Fibroblast of lung (primary cell): Measurements from ENCODE around the gene PANK4. TPM values are rescaled to one million over a fixed set of nuclear protein-coding genes. Genes with fewer than 3 reads are reported as not detected.

Experiments
- DNase-seq, 2 donors: peaks; one replicate each; pipeline versions ENCODE4 v3.0.0 to v3.0.0-alpha.2; 2010; ENCODE audit warnings: low read depth in 2 of 2
- H2AFZ ChIP-seq: 2 replicates; pipeline ENCODE4 v1.5.1; 2012; ENCODE audit warnings: low read length, control low read depth, inconsistent platforms
- H3K27ac ChIP-seq: 2 replicates; pipeline ENCODE4 v1.5.1; 2011; ENCODE audit warnings: low read length, control low read depth; ENCODE audit not compliant: insufficient read depth
- H3K27me3 ChIP-seq: 2 replicates; pipeline ENCODE4 v1.5.1; 2011; ENCODE audit warnings: mild to moderate bottlenecking, low read length; ENCODE audit not compliant: control insufficient read depth, insufficient read depth
- H3K36me3 ChIP-seq: 2 replicates; pipeline ENCODE4 v1.5.1; 2011; ENCODE audit warnings: low read length; ENCODE audit not compliant: control insufficient read depth, insufficient read depth
- H3K4me1 ChIP-seq: 2 replicates; pipeline ENCODE4 v1.5.1; 2011; ENCODE audit warnings: low read length; ENCODE audit not compliant: control insufficient read depth, insufficient read depth; ENCODE audit errors: extremely low read depth
- H3K4me2 ChIP-seq: 2 replicates; pipeline ENCODE4 v1.5.1; 2011; ENCODE audit warnings: low read length, control low read depth; ENCODE audit not compliant: insufficient read depth; ENCODE audit errors: extremely low read depth
- H3K4me3 ChIP-seq, 4 experiments: fragments of 200-600 bp in 1 of 4; sonication (generic) in 1 of 4; replicated peaks in 1 of 4; 2 replicates each; pipeline ENCODE4 v1.5.1; 2011 to 2016; ENCODE audit warnings: low read length in 4 of 4, low read depth in 3 of 4, mild to moderate bottlenecking in 3 of 4, control low read depth in 2 of 4, inconsistent platforms in 1 of 4, mixed read lengths in 1 of 4; ENCODE audit not compliant: insufficient read depth in 1 of 4; ENCODE audit errors: control extremely low read depth in 1 of 4
- H3K79me2 ChIP-seq: 2 replicates; pipeline ENCODE4 v1.5.1; 2012; ENCODE audit warnings: mild to moderate bottlenecking, low read length, inconsistent platforms; ENCODE audit not compliant: control insufficient read depth, insufficient read depth
- H3K9ac ChIP-seq: 2 replicates; pipeline ENCODE4 v1.5.1; 2011; ENCODE audit warnings: mild to moderate bottlenecking, low read length, control low read depth; ENCODE audit not compliant: insufficient read depth
- H3K9me3 ChIP-seq: 2 replicates; pipeline ENCODE4 v1.5.1; 2012; ENCODE audit warnings: low read depth, low read length; ENCODE audit not compliant: control insufficient read depth, insufficient read depth
- H4K20me1 ChIP-seq: 2 replicates; pipeline ENCODE4 v1.5.1; 2011; ENCODE audit warnings: low read length; ENCODE audit not compliant: control insufficient read depth, insufficient read depth; ENCODE audit errors: extremely low read depth
- CTCF ChIP-seq, 2 donors: IDR thresholded peaks in 1 of 2; conservative IDR thresholded peaks in 1 of 2; 1 replicate in 1 of 2; 2 replicates in 1 of 2; pipeline ENCODE4 v1.5.1; 2011 to 2012; ENCODE audit warnings: low read length in 2 of 2, control low read depth in 1 of 2, inconsistent platforms in 1 of 2, low read depth in 1 of 2, mild to moderate bottlenecking in 1 of 2
- EZH2 ChIP-seq: IDR thresholded peaks from 2 replicates; pipeline ENCODE4 v1.5.1; 2012; ENCODE audit warnings: low read length, control low read depth, mild to moderate bottlenecking; ENCODE audit errors: missing control alignments
- polyA plus RNA-seq, 2 donors: library from polyadenylated mRNA; depleted of rRNA in 1 of 2; stranded (reverse) in 1 of 2; unstranded in 1 of 2; fragments of >200 nt; gene quantifications; 2 replicates each; pipeline ENCODE4 v1.2.1, GENCODE V29; 2011 to 2012; ENCODE audit warnings: missing spikeins in 1 of 2
- total RNA-seq: library from RNA; depleted of rRNA; stranded (reverse); fragments of >200 nt; gene quantifications from 2 replicates; pipeline ENCODE4 v1.2.1, GENCODE V29; 2014

PANK4 gene
- total and polyA plus RNA-seq, 2 donors (not counting 1 experiment from before 2014, with no cell fraction given), result 8.5 to 17.0 TPM

- H3K36me3 ChIP-seq, result peaks cover 27% of the 10 kb centered on the region
- no peak overlapping the region for H3K27ac ChIP-seq
- H3K79me2 ChIP-seq, result peaks cover 33% of the 10 kb centered on the region
- TF ChIP-seq EZH2 (no peak), CTCF (conservative IDR thresholded peaks at IDR 0.05 in 1 of 2, IDR thresholded peaks at IDR 0.05 in 1 of 2; ENCODE audit: low read depth in 1 of 2, low read length in 2 of 2) (no peak)
- no peak overlapping the region for H2AFZ ChIP-seq
- no peak overlapping the region for H3K4me3 ChIP-seq
- H3K27me3 ChIP-seq, result no peaks in the 10 kb centered on the region
- no peaks in the 10 kb centered on the region for H3K9me3 ChIP-seq
- no peaks in the 10 kb centered on the region for H4K20me1 ChIP-seq
- H3K4me1 ChIP-seq, result peaks cover 20% of the 10 kb centered on the region
- DNase-seq, result no peak
- H3K9ac ChIP-seq, result no peak overlapping the region
- H3K4me2 ChIP-seq, result no peak overlapping the region
Measured at GRCh38 chr1:2520806-2521205, 5.6 kb downstream of the PANK4 start.

GRCh38 chr1:2520206-2520605 is 6.2 kb downstream of the PANK4 start:
- Histone ChIP-seq H4K20me1 (no peaks in the 10 kb centered on the region), H3K36me3 (peaks cover 27% of the 10 kb centered on the region), H3K27ac (no peak overlapping the region), H3K4me1 (peaks cover 18% of the 10 kb centered on the region), H2AFZ (no peak overlapping the region), H3K9me3 (no peaks in the 10 kb centered on the region), H3K27me3 (no peaks in the 10 kb centered on the region), H3K79me2 (peaks cover 27% of the 10 kb centered on the region), H3K4me3 (no peak overlapping the region), H3K4me2 (no peak overlapping the region), H3K9ac (no peak overlapping the region)
- no peak for DNase-seq
- no peak for TF ChIP-seq CTCF (conservative IDR thresholded peaks at IDR 0.05 in 1 of 2, IDR thresholded peaks at IDR 0.05 in 1 of 2; ENCODE audit: low read depth in 1 of 2, low read length in 2 of 2)

GRCh38 chr1:2519729-2520128 is 6.7 kb downstream of the PANK4 start:
- no peak overlapping the region for H2AFZ ChIP-seq
- no peaks in the 10 kb centered on the region for H3K9me3 ChIP-seq
- no peaks in the 10 kb centered on the region for H3K27me3 ChIP-seq
- H3K9ac ChIP-seq, result no peak overlapping the region
- H3K36me3 ChIP-seq, result peaks cover 27% of the 10 kb centered on the region
- peaks cover 13% of the 10 kb centered on the region for H3K4me1 ChIP-seq
- H3K27ac ChIP-seq, result no peak overlapping the region
- no peak for DNase-seq
- H4K20me1 ChIP-seq, result no peaks in the 10 kb centered on the region
- H3K4me3 ChIP-seq, result no peak overlapping the region
- no peak for TF ChIP-seq EZH2
- TF ChIP-seq CTCF (conservative IDR thresholded peaks at IDR 0.05 in 1 of 2, IDR thresholded peaks at IDR 0.05 in 1 of 2; ENCODE audit: low read depth in 1 of 2, low read length in 2 of 2), result no peak
- no peak overlapping the region for H3K4me2 ChIP-seq
- H3K79me2 ChIP-seq, result peaks cover 23% of the 10 kb centered on the region
